A673 (cell line): ENCODE measurements around the gene EPC1. TPM values are rescaled to one million over a fixed set of nuclear protein-coding genes. Genes with fewer than 3 reads are reported as not detected.

Experiments
- BruUV-seq: library from RNA; stranded (reverse); fragments of 400-500 nt; replicated peaks from 2 replicates; lab custom pipeline; 2021; lab: Mats Ljungman, UMichigan
- CTCF ChIA-PET: fragments of 300-600 bp; sonication (Branson Sonifier 250); formaldehyde crosslinking; loops from one replicate; lab custom pipeline; 2022; ENCODE audit warnings: antibody characterized with exemption; lab: Charles Lee
- POLR2A ChIA-PET: fragments of 300-600 bp; sonication (Branson Sonifier 250); formaldehyde crosslinking; loops from one replicate; lab custom pipeline; 2022; ENCODE audit warnings: antibody characterized with exemption; ENCODE audit not compliant: low non-redundant PET; lab: Charles Lee
- DNase-seq: peaks from one replicate; pipeline ENCODE4 v3.0.0-alpha.2; 2015; ENCODE audit warnings: low spot score
- H3K27ac ChIP-seq: fragments of 200-600 bp; sonication (generic); 2 replicates; pipeline ENCODE4 v1.5.1; 2016; ENCODE audit warnings: mixed run types, low read depth, mild to moderate bottlenecking, mixed read lengths, antibody characterized with exemption, low read length; ENCODE audit not compliant: poor library complexity, severe bottlenecking
- H3K27me3 ChIP-seq: fragments of 200-600 bp; sonication (generic); replicated peaks from 2 replicates; pipeline ENCODE4 v1.6.1; 2017; ENCODE audit warnings: mixed run types, low read depth, mild to moderate bottlenecking, mixed read lengths, antibody characterized with exemption, low read length; ENCODE audit not compliant: insufficient read depth, poor library complexity
- H3K36me3 ChIP-seq: fragments of 200-600 bp; sonication (generic); 2 replicates; pipeline ENCODE4 v1.6.1; 2016; ENCODE audit warnings: mixed run types, mild to moderate bottlenecking, mixed read lengths, antibody characterized with exemption, low read length; ENCODE audit not compliant: insufficient read depth, poor library complexity, severe bottlenecking
- H3K4me1 ChIP-seq: fragments of 200-600 bp; sonication (generic); 2 replicates; pipeline ENCODE4 v1.6.1; 2017; ENCODE audit warnings: mixed run types, mild to moderate bottlenecking, mixed read lengths, antibody characterized with exemption, low read length; ENCODE audit not compliant: insufficient read depth, poor library complexity, severe bottlenecking
- H3K4me3 ChIP-seq: fragments of 200-600 bp; sonication (generic); 2 replicates; pipeline ENCODE4 v1.5.1; 2016; ENCODE audit warnings: low read depth, mixed run types, mild to moderate bottlenecking, mixed read lengths, low read length; ENCODE audit not compliant: poor library complexity, severe bottlenecking
- H3K9me3 ChIP-seq: fragments of 200-600 bp; sonication (generic); 2 replicates; pipeline ENCODE4 v1.6.1; 2016; ENCODE audit warnings: mixed run types, low read depth, mild to moderate bottlenecking, mixed read lengths, antibody characterized with exemption, low read length; ENCODE audit not compliant: poor library complexity, severe bottlenecking
- EZH2 ChIP-seq: fragments of 200-600 bp; sonication (generic); IDR thresholded peaks from 2 replicates; pipeline ENCODE4 v1.6.1; 2017; ENCODE audit warnings: borderline replicate concordance, low read depth, mild to moderate bottlenecking, mixed read lengths, antibody characterized with exemption, low read length; ENCODE audit not compliant: poor library complexity, severe bottlenecking
- intact Hi-C: fragments of 100-400 bp; cut with micrococcal nuclease; formaldehyde crosslinking; loops from one replicate; pipeline ENCODE4 v1.10.0; 2022; ENCODE audit not compliant: unreplicated experiment
- total RNA-seq: library from RNA; stranded (reverse); gene quantifications from 2 replicates; pipeline ENCODE4 v1.2.3, GENCODE V29; 2021
- TF ChIP-seq, protein P1 (sequence below): fragments of 300-800, 200-600 bp; sonication (generic); conservative IDR thresholded peaks from 2 replicates; pipeline ENCODE4 v1.5.1; 2017; ENCODE audit warnings: low read depth, mild to moderate bottlenecking, antibody characterized with exemption, low read length, moderate library complexity, mixed read lengths

EPC1 gene
- total RNA-seq, 1 experiment from 2014 or later: 75.8 TPM

DNA sequence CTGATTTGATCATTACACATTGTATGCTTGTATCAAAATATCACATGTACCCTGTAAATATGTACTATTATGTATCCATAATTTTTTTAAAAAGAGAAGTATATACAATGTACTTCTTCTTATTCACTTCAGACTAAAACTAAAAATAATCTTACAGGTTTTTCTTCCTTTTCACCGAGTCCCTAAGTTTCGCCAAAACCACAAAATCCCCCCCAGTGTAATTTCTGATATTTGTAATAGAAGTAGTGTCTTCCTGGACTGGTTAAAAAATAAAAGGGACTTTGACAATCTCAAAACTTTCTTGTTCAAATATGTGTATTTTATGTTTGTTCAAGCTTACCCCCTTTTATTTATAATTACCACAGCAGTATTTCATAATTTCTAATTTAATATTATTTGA is 23.9 kb downstream of the EPC1 start:
- intact Hi-C loops: no loop called here
- Histone ChIP-seq H3K36me3 (peaks cover 26% of the 10 kb centered on the region), H3K27me3 (no peaks in the 10 kb centered on the region), H3K27ac (no peak overlapping the region), H3K9me3 (no peaks in the 10 kb centered on the region), H3K4me1 (peaks cover 44% of the 10 kb centered on the region), H3K4me3 (no peak overlapping the region)
- no peak for DNase-seq
- POLR2A ChIA-PET: no interaction called here
- no TSS peak for BruUV-seq
- CTCF ChIA-PET: no interaction called here
- no peak for TF ChIP-seq EZH2
- TF ChIP-seq, protein P1, sequence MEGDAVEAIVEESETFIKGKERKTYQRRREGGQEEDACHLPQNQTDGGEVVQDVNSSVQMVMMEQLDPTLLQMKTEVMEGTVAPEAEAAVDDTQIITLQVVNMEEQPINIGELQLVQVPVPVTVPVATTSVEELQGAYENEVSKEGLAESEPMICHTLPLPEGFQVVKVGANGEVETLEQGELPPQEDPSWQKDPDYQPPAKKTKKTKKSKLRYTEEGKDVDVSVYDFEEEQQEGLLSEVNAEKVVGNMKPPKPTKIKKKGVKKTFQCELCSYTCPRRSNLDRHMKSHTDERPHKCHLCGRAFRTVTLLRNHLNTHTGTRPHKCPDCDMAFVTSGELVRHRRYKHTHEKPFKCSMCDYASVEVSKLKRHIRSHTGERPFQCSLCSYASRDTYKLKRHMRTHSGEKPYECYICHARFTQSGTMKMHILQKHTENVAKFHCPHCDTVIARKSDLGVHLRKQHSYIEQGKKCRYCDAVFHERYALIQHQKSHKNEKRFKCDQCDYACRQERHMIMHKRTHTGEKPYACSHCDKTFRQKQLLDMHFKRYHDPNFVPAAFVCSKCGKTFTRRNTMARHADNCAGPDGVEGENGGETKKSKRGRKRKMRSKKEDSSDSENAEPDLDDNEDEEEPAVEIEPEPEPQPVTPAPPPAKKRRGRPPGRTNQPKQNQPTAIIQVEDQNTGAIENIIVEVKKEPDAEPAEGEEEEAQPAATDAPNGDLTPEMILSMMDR: no peak

DNA sequence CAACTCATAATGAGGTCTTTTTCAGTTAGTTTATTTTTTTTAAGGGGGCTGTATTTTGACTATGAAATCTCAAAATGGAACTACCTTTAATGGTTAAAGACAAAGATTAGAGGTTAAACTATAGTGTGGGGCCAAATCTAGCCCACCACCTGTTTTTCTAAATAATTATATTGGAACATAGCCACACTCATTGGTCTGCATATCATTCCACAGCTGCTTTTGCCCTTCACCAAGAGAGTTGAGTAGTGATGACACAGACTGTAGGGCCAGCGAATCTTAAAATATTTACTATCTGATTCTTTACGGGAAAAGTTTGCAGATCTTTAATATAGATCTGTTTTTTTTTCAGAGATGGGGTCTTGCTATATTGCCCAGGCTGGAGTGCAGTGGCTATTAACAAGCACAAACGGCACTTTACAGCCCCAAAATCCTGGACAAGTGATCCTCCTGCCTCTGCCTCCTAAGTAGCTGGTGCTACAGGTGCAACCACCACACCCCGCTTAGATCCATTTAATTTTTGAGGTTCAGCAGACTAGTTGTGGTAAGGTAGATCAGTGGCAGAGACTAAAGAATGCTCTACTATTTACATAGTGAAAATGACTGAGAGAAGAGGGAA is 25.8 kb downstream of the EPC1 start:
- no peaks in the 10 kb centered on the region for H3K9me3 ChIP-seq
- H3K4me1 ChIP-seq: peaks cover 45% of the 10 kb centered on the region
- ChIA-PET POLR2A (no interaction called here), CTCF (no interaction called here)
- intact Hi-C loops: no loop called here
- H3K36me3 ChIP-seq: peaks cover 34% of the 10 kb centered on the region
- no peak overlapping the region for H3K4me3 ChIP-seq
- DNase-seq: no peak
- no peak overlapping the region for H3K27ac ChIP-seq
- no peak for TF ChIP-seq EZH2
- TF ChIP-seq, protein P1: no peak
- no TSS peak for BruUV-seq
- no peaks in the 10 kb centered on the region for H3K27me3 ChIP-seq

DNA sequence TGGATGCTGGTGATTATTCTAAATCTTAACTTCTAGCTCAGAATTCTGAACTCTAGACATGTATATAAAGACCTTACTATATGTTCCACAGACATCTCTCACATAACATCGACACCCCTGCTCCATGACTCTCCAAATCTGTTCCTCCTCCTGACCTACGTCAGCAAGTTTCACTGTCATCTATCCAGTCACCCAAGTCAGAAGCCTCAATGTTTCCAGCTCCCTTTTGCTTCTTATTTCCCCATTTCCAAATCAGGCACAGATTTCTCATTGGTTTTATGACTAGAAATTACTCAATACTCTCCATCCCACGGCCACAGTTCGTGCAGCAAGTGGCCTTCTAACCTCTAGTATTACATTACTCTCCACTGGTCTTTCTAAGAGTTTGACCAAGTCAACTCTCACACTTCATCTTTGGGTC is 28.5 kb downstream of the EPC1 start:
- no peaks in the 10 kb centered on the region for H3K27me3 ChIP-seq
- no peak overlapping the region for H3K4me3 ChIP-seq
- peaks cover 22% of the 10 kb centered on the region for H3K36me3 ChIP-seq
- peaks cover 53% of the 10 kb centered on the region for H3K4me1 ChIP-seq
- DNase-seq: no peak
- H3K9me3 ChIP-seq: no peaks in the 10 kb centered on the region
- no TSS peak for BruUV-seq
- CTCF ChIA-PET: no interaction called here
- TF ChIP-seq, protein P1: no peak
- TF ChIP-seq EZH2: no peak
- POLR2A ChIA-PET: no interaction called here
- H3K27ac ChIP-seq: peak overlapping the region; percentile 39
- intact Hi-C loops: no loop called here
